K562 (cell line): ENCODE data around the gene PATL1. TPM values are rescaled to one million over a fixed set of nuclear protein-coding genes. Genes with fewer than 3 reads are reported as not detected.

ENCODE experiments used
- ATAC-seq: fragments of 200-7000 bp; cut with Tn5 transposase; 3 replicates; pipeline ENCODE4 v1.9.1; 2020; ENCODE audit warnings: moderate library complexity
- BruUV-seq: library from RNA; stranded (reverse); fragments of 400-500 nt; replicated peaks from 2 replicates; lab custom pipeline; 2021; lab: Mats Ljungman, UMichigan
- CTCF ChIA-PET: fragments of 300-600 bp; formaldehyde crosslinking; extraction: SDS; loops from one replicate; lab custom pipeline; 2021; ENCODE audit warnings: low intra/inter-chr PET ratio; lab: Yijun Ruan, JAX
- POLR2A ChIA-PET: fragments of 300-600, 350-650 bp; sonication (Branson Sonifier 250); formaldehyde crosslinking; extraction: SDS; loops from one replicate; lab custom pipeline; 2021; ENCODE audit warnings: antibody characterized with exemption, inconsistent platforms; lab: Yijun Ruan, JAX
- DNase-seq, 4 experiments: peaks; one replicate each; pipeline versions ENCODE4 v3.0.0 to v3.0.0-alpha.2; 2011 to 2018; ENCODE audit warnings: low spot score in 3 of 4, mixed read lengths in 3 of 4; ENCODE audit errors: extremely low read depth in 1 of 4
- FAIRE-seq: peaks from 2 replicates; lab custom pipeline; 2011; peaks lifted over from hg19 to GRCh38; lab: Jason Lieb, UNC
- H2AFZ ChIP-seq: 2 replicates; pipeline ENCODE4 v1.6.0; 2011; ENCODE audit warnings: low read depth, low read length, control low read depth, inconsistent platforms
- H3K27ac ChIP-seq: fragments of 200-600 bp; 3 replicates; pipeline ENCODE4 v1.8.0; 2011; ENCODE audit warnings: low read depth, mild to moderate bottlenecking, control low read depth, inconsistent platforms, low read length, moderate library complexity, mixed read lengths; ENCODE audit errors: extremely low read depth
- H3K27me3 ChIP-seq, 2 experiments: fragments of 300-600 bp in 1 of 2; 2 replicates in 1 of 2; 3 replicates in 1 of 2; pipeline versions ENCODE4 v1.6.0 to v1.8.0; 2011; ENCODE audit warnings: inconsistent platforms in 2 of 2, low read length in 2 of 2, mild to moderate bottlenecking in 1 of 2, mixed read lengths in 1 of 2, moderate library complexity in 1 of 2; ENCODE audit not compliant: control insufficient read depth in 2 of 2, insufficient read depth in 2 of 2
- H3K36me3 ChIP-seq: fragments of 300-600 bp; 3 replicates; pipeline ENCODE4 v1.8.0; 2011; ENCODE audit warnings: mild to moderate bottlenecking, low read length, inconsistent platforms; ENCODE audit not compliant: control insufficient read depth, insufficient read depth
- H3K4me1 ChIP-seq, 2 experiments: fragments of 200-600 bp in 1 of 2; replicated peaks in 1 of 2; 2 replicates in 1 of 2; 3 replicates in 1 of 2; pipeline versions ENCODE4 v1.5.1 to v1.8.0; 2011; ENCODE audit warnings: inconsistent platforms in 2 of 2, low read length in 2 of 2, mild to moderate bottlenecking in 1 of 2, mixed read lengths in 1 of 2, moderate library complexity in 1 of 2; ENCODE audit not compliant: control insufficient read depth in 2 of 2, insufficient read depth in 2 of 2
- H3K4me2 ChIP-seq: 2 replicates; pipeline ENCODE4 v1.6.1; 2011; ENCODE audit warnings: low read length, control low read depth, inconsistent platforms, mixed read lengths; ENCODE audit not compliant: insufficient read depth
- H3K4me3 ChIP-seq: fragments of 200-600 bp; sonication (generic), shearing (Covaris generic); 2 replicates; pipeline ENCODE4 v1.5.1; 2016; ENCODE audit warnings: control low read depth, inconsistent platforms
- H3K79me2 ChIP-seq: fragments of 200-600 bp; 3 replicates; pipeline ENCODE4 v1.8.0; 2011; ENCODE audit warnings: low read length, inconsistent platforms; ENCODE audit not compliant: control insufficient read depth, insufficient read depth
- H3K9ac ChIP-seq, 2 experiments: 2 replicates each; pipeline versions ENCODE4 v1.6.0 to v1.6.1; 2011; ENCODE audit warnings: low read depth in 2 of 2, low read length in 2 of 2, control low read depth in 1 of 2, inconsistent platforms in 1 of 2, mild to moderate bottlenecking in 1 of 2, mixed read lengths in 1 of 2; ENCODE audit not compliant: insufficient read depth in 1 of 2
- H3K9me1 ChIP-seq: one replicate; pipeline ENCODE4 v1.6.0; 2011; ENCODE audit warnings: inconsistent platforms, mild to moderate bottlenecking, low read length, moderate library complexity; ENCODE audit not compliant: control insufficient read depth, insufficient read depth
- H3K9me3 ChIP-seq: replicated peaks from 2 replicates; pipeline ENCODE4 v1.5.1; 2011; ENCODE audit warnings: low read depth, low read length, inconsistent platforms; ENCODE audit not compliant: control insufficient read depth, insufficient read depth
- H4K20me1 ChIP-seq: replicated peaks from 2 replicates; pipeline ENCODE4 v1.6.1; 2011; ENCODE audit warnings: low read length, inconsistent platforms, mixed read lengths; ENCODE audit not compliant: control insufficient read depth, insufficient read depth
- ATF3 ChIP-seq, 2 experiments: fragments of 450-650 bp in 1 of 2; sonication (generic) in 1 of 2; formaldehyde crosslinking in 1 of 2; IDR thresholded peaks in 1 of 2; conservative IDR thresholded peaks in 1 of 2; 2 replicates each; pipeline versions ENCODE4 v1.6.1 to v1.8.1; 2016 to 2023; ENCODE audit warnings: mild to moderate bottlenecking in 2 of 2, moderate library complexity in 2 of 2, inconsistent platforms in 1 of 2, missing genetic modification reagents in 1 of 2
- C11orf30 ChIP-seq: fragments of 450-650 bp; IDR thresholded peaks from 2 replicates; pipeline ENCODE4 v1.6.1; 2016; ENCODE audit warnings: low read depth, mild to moderate bottlenecking
- CEBPB ChIP-seq: fragments of 450-650 bp; IDR thresholded peaks from 2 replicates; pipeline ENCODE4 v1.6.1; 2016; ENCODE audit warnings: missing genetic modification characterization, missing compliant biosample characterization
- CEBPG ChIP-seq, 3 experiments: fragments of 200-800 bp in 1 of 3; sonication (Bioruptor generic) in 1 of 3; sonication (generic) in 1 of 3; formaldehyde crosslinking in 1 of 3; IDR thresholded peaks in 2 of 3; conservative IDR thresholded peaks in 1 of 3; 2 replicates each; pipeline versions ENCODE4 v1.6.1 to v1.8.0; 2016 to 2022; ENCODE audit warnings: missing compliant biosample characterization in 2 of 3, missing genetic modification characterization in 2 of 3, mild to moderate bottlenecking in 1 of 3, missing genetic modification reagents in 1 of 3
- ELF1 ChIP-seq: fragments of 200-800 bp; sonication (Bioruptor generic); IDR thresholded peaks from 2 replicates; pipeline ENCODE4 v1.6.1; 2016; ENCODE audit warnings: missing genetic modification characterization, missing compliant biosample characterization
- EP400 ChIP-seq: fragments of 450-650 bp; IDR thresholded peaks from 2 replicates; pipeline ENCODE4 v1.6.1; 2017; ENCODE audit warnings: antibody characterized with exemption, mild to moderate bottlenecking, moderate library complexity
- GABPB1 ChIP-seq: sonication (generic); formaldehyde crosslinking; IDR thresholded peaks from 2 replicates; pipeline ENCODE4 v1.8.0; 2022; ENCODE audit warnings: mild to moderate bottlenecking, missing genetic modification reagents
- HDGF ChIP-seq: fragments of 450-650 bp; IDR thresholded peaks from 2 replicates; pipeline ENCODE4 v1.6.1; 2016
- NR2C1 ChIP-seq, 2 experiments: fragments of 450-650 bp; IDR thresholded peaks; 2 replicates each; pipeline ENCODE4 v1.6.1; 2017; ENCODE audit warnings: mild to moderate bottlenecking in 2 of 2, antibody characterized with exemption in 1 of 2, inconsistent platforms in 1 of 2, missing compliant biosample characterization in 1 of 2, missing genetic modification characterization in 1 of 2
- POLR2H ChIP-seq: IDR thresholded peaks from 2 replicates; pipeline ENCODE4 v1.6.1; 2016; ENCODE audit warnings: missing genetic modification characterization, low read depth, mild to moderate bottlenecking, control low read depth, missing compliant biosample characterization, moderate library complexity
- PTTG1 ChIP-seq: fragments of 450-650 bp; IDR thresholded peaks from 2 replicates; pipeline ENCODE4 v1.6.1; 2016; ENCODE audit warnings: low read depth, mild to moderate bottlenecking, missing genetic modification characterization, missing compliant biosample characterization
- RBFOX2 ChIP-seq: fragments of 200-400 bp; formaldehyde crosslinking; IDR thresholded peaks from 2 replicates; pipeline ENCODE4 v1.6.1; 2017; ENCODE audit warnings: low read depth, mild to moderate bottlenecking, low read length, moderate library complexity
- ZSCAN29 ChIP-seq: fragments of 450-650 bp; IDR thresholded peaks from 2 replicates; pipeline ENCODE4 v1.6.1; 2017
- WGBS: fragments of 100-300 bp; shearing (Covaris generic); methylation state at CpG from one replicate; pipeline ENCODE4 v1.1.6; 2016; ENCODE audit warnings: low coverage, mixed read lengths; ENCODE audit not compliant: insufficient coverage; ENCODE audit errors: missing lambda C conversion rate; 5-methylcytosine and 5-hydroxymethylcytosine counted together
- in situ Hi-C: fragments of 300-500 bp; cut with MboI; formaldehyde crosslinking; loops from 4 replicates; pipeline ENCODE4 v1.15.0; 2018; ENCODE audit warnings: inconsistent platforms, mixed read lengths
- intact Hi-C: fragments of 100-400 bp; cut with micrococcal nuclease; formaldehyde crosslinking; loops from 2 replicates; pipeline ENCODE4 v1.14.2; 2022
- polyA plus RNA-seq, 8 experiments: library from polyadenylated mRNA; depleted of rRNA in 4 of 8; stranded (reverse) in 5 of 8; unstranded in 3 of 8; fragments of >200 nt; fragmentation: Nextera tagmentation in 2 of 8; fragmentation: Illumina TruSeq in 1 of 8; extraction: Ambion mirVana in 2 of 8; extraction: Trizol in 1 of 8; gene quantifications; 2 replicates each; pipeline versions ENCODE4 v1.2.1 to v1.2.3, GENCODE V29; 2011 to 2014; ENCODE audit warnings: inconsistent platforms in 1 of 8, missing spikeins in 1 of 8
- total RNA-seq, 7 experiments: library from RNA; depleted of rRNA in 6 of 7; stranded (reverse); fragments of >200 nt in 6 of 7; fragmentation: Illumina TruSeq in 2 of 7; extraction: Trizol in 2 of 7; gene quantifications; 2 replicates each; pipeline versions ENCODE4 v1.2.1 to v1.2.3, GENCODE V29; 2011 to 2021; ENCODE audit warnings: low replicate concordance in 1 of 7

The PATL1 gene
- total and polyA plus RNA-seq, 9 of the 15 experiments (the other 6 are each of a cell fraction or from before 2014, with no cell fraction given) = 3.2 to 48.0 (median 16.4) TPM

- TF ChIP-seq HDGF = no peak
- TF ChIP-seq NR2C1 (IDR thresholded peaks at IDR 0.05) = no peak
- TF ChIP-seq NR2C1 (tag; IDR thresholded peaks at IDR 0.05) = peak; percentile 30; the same call in 1 of the 2 replicates
- TF ChIP-seq ZSCAN29 = no peak
- in situ Hi-C loops = no loop called here
Observed at GRCh38 chr11:59667812-59668187, 1.0 kb downstream of the PATL1 start.

GRCh38 chr11:59666969-59667368 lies 1.9 kb downstream of the PATL1 start:
- WGBS = 75% methylated on average over 1 of the region's 1 CpG
- no TSS peak for BruUV-seq
- ChIA-PET CTCF (no interaction called here), POLR2A (interaction anchor here (1.8 kb wide), 1 partner anchor 8 kb away, joined by 4 read pairs; no protein-coding TSS in a partner anchor)
- peaks cover 55% of the 10 kb centered on the region for H3K36me3 ChIP-seq
- H3K9me3 ChIP-seq = no peaks in the 10 kb centered on the region
- peak; percentile 27; the same call in 1 of the 2 replicates for TF ChIP-seq C11orf30
- no peak for TF ChIP-seq GABPB1 (CRISPR knock-in tag)
- TF ChIP-seq ELF1 (tag) = 0 out of 2 replicates have a peak, but pooled peaks have one; percentile 18
- TF ChIP-seq EP400 = 0 out of 2 replicates have a peak, but pooled peaks have one; percentile 23
- TF ChIP-seq ATF3 (IDR thresholded peaks at IDR 0.05) = peak; percentile 82
- no peak for TF ChIP-seq ATF3 (CRISPR knock-in tag; conservative IDR thresholded peaks at IDR 0.05)
- TF ChIP-seq CEBPG (CRISPR knock-in tag; IDR thresholded peaks at IDR 0.05) = no peak
- peak; percentile 84 to 94 for TF ChIP-seq CEBPG (tag; conservative IDR thresholded peaks at IDR 0.05 in 1 of 2, IDR thresholded peaks at IDR 0.05 in 1 of 2)
- no peak for TF ChIP-seq PTTG1 (tag)
- peak; percentile 76 for TF ChIP-seq CEBPB (tag)
- TF ChIP-seq RBFOX2 = 0 out of 2 replicates have a peak, but pooled peaks have one; percentile 12
- TF ChIP-seq POLR2H (tag) = 0 out of 2 replicates have a peak, but pooled peaks have one; percentile 40
- peaks cover 11 to 14% of the 10 kb centered on the region in 2 experiments; a peak in 3 of 5 replicates for H3K4me1 ChIP-seq
- no peaks in the 10 kb centered on the region for H3K9me1 ChIP-seq
- H2AFZ ChIP-seq = no peak overlapping the region
- FAIRE-seq (no peak), DNase-seq (no peak), ATAC-seq (no peak)
- intact Hi-C loops (loop anchor here (5.0 kb wide), 1 partner anchor 135 kb away; no protein-coding TSS in a partner anchor), in situ Hi-C loops (no loop called here)
- no peaks in the 10 kb centered on the region for H3K27me3 ChIP-seq
- no peak overlapping the region for H3K9ac ChIP-seq
- H3K27ac ChIP-seq = no peak overlapping the region
- no peak overlapping the region for H3K4me3 ChIP-seq
- H3K4me2 ChIP-seq = no peak overlapping the region; the same call in 1 of the 2 replicates
- peaks cover 57% of the 10 kb centered on the region for H3K79me2 ChIP-seq
- no peaks in the 10 kb centered on the region for H4K20me1 ChIP-seq

More at GRCh38 chr11:59667812-59668187, 1.0 kb downstream of the PATL1 start:
- H3K9ac ChIP-seq = peak overlapping the region; percentile 77 to 96
- ATAC-seq = no peak
- no peaks in the 10 kb centered on the region for H3K9me3 ChIP-seq
- no peak for FAIRE-seq
- ChIA-PET CTCF (no interaction called here), POLR2A (interaction anchor here (1.8 kb wide), 1 partner anchor 9 kb away, joined by 4 read pairs; no protein-coding TSS in a partner anchor)
- no peak overlapping the region for H2AFZ ChIP-seq
- intact Hi-C loops = loop anchor here (2.0 to 5.0 kb wide), 3 partner anchors 51 to 135 kb away; no protein-coding TSS in a partner anchor
- H4K20me1 ChIP-seq = no peaks in the 10 kb centered on the region
- H3K4me1 ChIP-seq = peaks cover 11 to 14% of the 10 kb centered on the region in 2 experiments; a peak in 3 of 5 replicates
- TSS peak; percentile 46 for BruUV-seq
- no peaks in the 10 kb centered on the region for H3K27me3 ChIP-seq
- H3K4me3 ChIP-seq = peak overlapping the region; percentile 82
- H3K36me3 ChIP-seq = peaks cover 46% of the 10 kb centered on the region
- H3K9me1 ChIP-seq = no peaks in the 10 kb centered on the region
- H3K4me2 ChIP-seq = peak overlapping the region; percentile 94
- no peak for DNase-seq
- 0% methylated on average over 3 of the region's 3 CpGs for WGBS
- peak overlapping the region; percentile 92 for H3K27ac ChIP-seq
- H3K79me2 ChIP-seq = peaks cover 49% of the 10 kb centered on the region
